ENCODE data around the gene HLA-DPB1. TPM values are rescaled to one million over a fixed set of nuclear protein-coding genes. Genes with fewer than 3 reads are reported as not detected.

Gene HLA-DPB1
- total RNA-seq, 2 experiments from 2014 or later = 43.4 to 44.7 TPM

Other genes with a start within 250 kb of the HLA-DPB1 start
- 100 to 1,000 TPM; 209 to 210 TPM for gene TAP2, start 237.3 kb upstream of the HLA-DPB1 start, total RNA-seq
- gene PSMB8, start 231.9 kb upstream of the HLA-DPB1 start, total RNA-seq = 100 to 1,000 TPM; 308 to 327 TPM
- gene TAP1, start 222.3 kb upstream of the HLA-DPB1 start, total RNA-seq = 100 to 1,000 TPM; 315 to 323 TPM
- gene PSMB9, start 221.8 kb upstream of the HLA-DPB1 start, total RNA-seq = 100 to 1,000 TPM; 353 to 356 TPM
- 10 to 100 TPM; 14.0 to 14.7 TPM for gene HLA-DMB, start 135.0 kb upstream of the HLA-DPB1 start, total RNA-seq
- 10 to 100 TPM; 32.1 to 36.1 TPM for gene HLA-DMA, start 122.9 kb upstream of the HLA-DPB1 start, total RNA-seq
- 100 to 1,000 TPM; 365 to 371 TPM for gene BRD2, start 107.4 kb upstream of the HLA-DPB1 start, total RNA-seq
- 1 to 10 TPM; 7.5 to 8.3 TPM for gene HLA-DOA, start 66.4 kb upstream of the HLA-DPB1 start, total RNA-seq
- gene HLA-DPA1, start 2.3 kb upstream of the HLA-DPB1 start, total RNA-seq = 10 to 100 TPM; 35.7 to 39.8 TPM
- 1 to 10 TPM in 1 of 2 experiments, under 1 TPM in 1; 1.00 to 1.1 TPM for gene COL11A2, start 116.5 kb downstream of the HLA-DPB1 start, total RNA-seq
- 10 to 100 TPM; 54.6 to 60.0 TPM for gene RXRB, start 124.7 kb downstream of the HLA-DPB1 start, total RNA-seq
- gene SLC39A7, start 124.9 kb downstream of the HLA-DPB1 start, total RNA-seq = 10 to 100 TPM; 41.7 to 44.8 TPM
- 10 to 100 TPM; 21.1 to 21.8 TPM for gene HSD17B8, start 128.7 kb downstream of the HLA-DPB1 start, total RNA-seq
- gene RING1, start 132.5 kb downstream of the HLA-DPB1 start, total RNA-seq = 10 to 100 TPM; 41.2 to 41.8 TPM
- 10 to 100 TPM; 72.3 to 76.0 TPM for gene VPS52, start 195.9 kb downstream of the HLA-DPB1 start, total RNA-seq
- 1,000 to 10,000 TPM; 3,300 to 3,409 TPM for gene RPS18, start 196.1 kb downstream of the HLA-DPB1 start, total RNA-seq
- gene B3GALT4, start 201.1 kb downstream of the HLA-DPB1 start, total RNA-seq = 10 to 100 TPM; 32.0 to 35.4 TPM
- 10 to 100 TPM; 50.0 to 58.0 TPM for gene WDR46, start 213.2 kb downstream of the HLA-DPB1 start, total RNA-seq
- gene PFDN6, start 213.6 kb downstream of the HLA-DPB1 start, total RNA-seq = 10 to 100 TPM; 53.3 to 54.7 TPM
- gene RGL2, start 223.0 kb downstream of the HLA-DPB1 start, total RNA-seq = 10 to 100 TPM; 65.4 to 65.5 TPM
- 100 to 1,000 TPM; 250 to 257 TPM for gene TAPBP, start 238.1 kb downstream of the HLA-DPB1 start, total RNA-seq
- 10 to 100 TPM; 20.9 to 24.5 TPM for gene ZBTB22, start 241.8 kb downstream of the HLA-DPB1 start, total RNA-seq
- gene DAXX, start 247.0 kb downstream of the HLA-DPB1 start, total RNA-seq = 100 to 1,000 TPM; 108 to 117 TPM

Data from activated naive CD8-positive, alpha-beta T cell treated with anti-CD3 and anti-CD28 coated beads, Interleukin-2, amount 10 ng/mL, durations not matched to agents 7 days and 5 days (primary cell).